Left lung (tissue), 10 donors: Measurements from ENCODE around the gene FAM161A. TPM values are rescaled to one million over a fixed set of nuclear protein-coding genes. Genes with fewer than 3 reads are reported as not detected.

ENCODE experiments used
- ATAC-seq: fragments of 200-7000 bp; cut with Tn5 transposase; one replicate; pipeline ENCODE4 v1.9.1; 2020; ENCODE audit warnings: moderate library complexity
- DNase-seq, 4 donors: peaks; one replicate each; pipeline ENCODE4 v3.0.0-alpha.2; 2013 to 2020
- H3K27ac ChIP-seq, 2 donors: fragments of 200-600 bp; sonication (generic) in 1 of 2; one replicate each; pipeline versions ENCODE4 v1.5.0 to v1.8.0; 2020 to 2021
- H3K27me3 ChIP-seq, 2 donors: fragments of 200-600 bp; sonication (generic) in 1 of 2; one replicate each; pipeline versions ENCODE4 v1.5.0 to v1.8.0; 2020 to 2021
- H3K36me3 ChIP-seq, 2 donors: fragments of 200-600 bp; sonication (generic) in 1 of 2; one replicate each; pipeline versions ENCODE4 v1.5.0 to v1.8.0; 2020 to 2021
- H3K4me1 ChIP-seq, 2 donors: fragments of 200-600 bp; one replicate each; pipeline ENCODE4 v1.8.0; 2021
- H3K4me3 ChIP-seq, 2 donors: fragments of 200-600 bp; sonication (generic) in 1 of 2; one replicate each; pipeline versions ENCODE4 v1.5.0 to v1.8.0; 2020 to 2021; ENCODE audit warnings: mild to moderate bottlenecking in 1 of 2
- H3K9me3 ChIP-seq, 2 donors: fragments of 200-600 bp; sonication (generic) in 1 of 2; one replicate each; pipeline versions ENCODE4 v1.5.0 to v1.8.0; 2020 to 2021
- intact Hi-C, 2 donors: fragments of 100-400 bp; cut with DNase I; formaldehyde crosslinking; loops; one replicate each; pipeline versions ENCODE4 v1.11.2 to v1.14.2; 2022
- polyA plus RNA-seq, 6 donors: library from polyadenylated mRNA; unstranded; fragments of 120-200 nt; gene quantifications; one replicate each; pipeline ENCODE4 v1.2.1, GENCODE V29; 2013; ENCODE audit not compliant: insufficient read length in 6 of 6
- total RNA-seq, 2 donors: library from RNA; stranded (reverse); fragmentation: NEBNext Ultra II Directional; extraction: Animal tissue kit (Norgen Biotek cat#: 25700); gene quantifications; one replicate each; pipeline ENCODE4 v1.2.1, GENCODE V29; 2021
- TF ChIP-seq, protein P1 (sequence below), 2 donors: fragments of 200-600 bp; sonication (generic) in 1 of 2; IDR thresholded peaks; one replicate each; pipeline versions ENCODE4 v1.5.0 to v1.8.0; 2021; ENCODE audit warnings: antibody characterized with exemption in 2 of 2
- donor health status: DM: no; HTN: yes; CAD: no.
- donor health status: DM: no; HTN: no; CAD: no.

The FAM161A gene
- total and polyA plus RNA-seq, 8 donors, result 3.7 to 33.5 (median 26.3) TPM

DNA sequence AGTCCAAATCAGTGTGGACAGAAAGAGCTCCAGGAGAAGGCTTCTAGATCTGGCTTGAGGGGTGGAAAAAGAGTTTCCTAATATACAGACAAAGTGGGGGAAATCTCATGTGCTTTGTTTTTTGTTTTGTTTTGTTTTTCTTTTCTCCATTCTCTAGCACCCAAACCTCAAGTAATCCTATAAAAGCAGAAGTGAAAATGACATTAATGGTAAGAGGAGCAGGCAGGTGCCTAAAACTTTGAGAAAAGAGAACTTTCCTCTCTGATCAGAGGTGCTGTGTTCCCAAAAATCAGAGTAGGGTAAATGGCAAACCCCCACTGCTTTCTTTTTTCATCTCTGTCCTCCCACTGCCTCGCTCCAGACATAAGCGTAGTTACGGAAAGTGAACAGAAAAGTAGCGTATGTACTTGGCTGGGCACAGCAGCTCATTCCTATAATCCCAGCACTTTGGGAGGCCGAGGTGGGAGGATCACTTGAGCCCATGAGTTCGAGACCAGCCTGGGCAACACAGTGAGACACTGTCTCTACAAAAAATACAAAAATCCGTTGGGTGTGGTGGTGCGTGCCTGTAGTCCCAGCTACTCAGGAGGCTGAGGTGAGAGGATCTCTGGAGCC lies 77.8 kb downstream of the FAM161A start:
- Histone ChIP-seq H3K36me3 (no peaks in the 10 kb centered on the region), H3K4me1 (no peaks in the 10 kb centered on the region), H3K27me3 (no peaks in the 10 kb centered on the region), H3K4me3 (no peak overlapping the region), H3K27ac (no peak overlapping the region), H3K9me3 (peaks cover 0 to 2% of the 10 kb centered on the region in 2 donors)
- DNase-seq (no peak), ATAC-seq (no peak)
- intact Hi-C loops, result no loop called here
- TF ChIP-seq, protein P1, sequence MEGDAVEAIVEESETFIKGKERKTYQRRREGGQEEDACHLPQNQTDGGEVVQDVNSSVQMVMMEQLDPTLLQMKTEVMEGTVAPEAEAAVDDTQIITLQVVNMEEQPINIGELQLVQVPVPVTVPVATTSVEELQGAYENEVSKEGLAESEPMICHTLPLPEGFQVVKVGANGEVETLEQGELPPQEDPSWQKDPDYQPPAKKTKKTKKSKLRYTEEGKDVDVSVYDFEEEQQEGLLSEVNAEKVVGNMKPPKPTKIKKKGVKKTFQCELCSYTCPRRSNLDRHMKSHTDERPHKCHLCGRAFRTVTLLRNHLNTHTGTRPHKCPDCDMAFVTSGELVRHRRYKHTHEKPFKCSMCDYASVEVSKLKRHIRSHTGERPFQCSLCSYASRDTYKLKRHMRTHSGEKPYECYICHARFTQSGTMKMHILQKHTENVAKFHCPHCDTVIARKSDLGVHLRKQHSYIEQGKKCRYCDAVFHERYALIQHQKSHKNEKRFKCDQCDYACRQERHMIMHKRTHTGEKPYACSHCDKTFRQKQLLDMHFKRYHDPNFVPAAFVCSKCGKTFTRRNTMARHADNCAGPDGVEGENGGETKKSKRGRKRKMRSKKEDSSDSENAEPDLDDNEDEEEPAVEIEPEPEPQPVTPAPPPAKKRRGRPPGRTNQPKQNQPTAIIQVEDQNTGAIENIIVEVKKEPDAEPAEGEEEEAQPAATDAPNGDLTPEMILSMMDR (IDR thresholded peaks at IDR 0.05), result no peak

Other genes starting within 250 kb of the FAM161A start
- 100 to 1,000 TPM; 124 to 141 TPM for gene CCT4, start 34.6 kb upstream of the FAM161A start, total RNA-seq
- gene CCT4, start 34.6 kb upstream of the FAM161A start, polyA plus RNA-seq, result 100 to 1,000 TPM; 145 to 172 (median 168) TPM
- 10 to 100 TPM; 34.1 to 35.9 TPM for gene COMMD1, start 51.6 kb upstream of the FAM161A start, total RNA-seq
- gene COMMD1, start 51.6 kb upstream of the FAM161A start, polyA plus RNA-seq, result 10 to 100 TPM; 56.8 to 91.5 (median 79.3) TPM